Stimulated activated naive B cell treated with anti-CD40 and anti-IgM and Interleukin-4, amounts not matched to agents 10 μg/mL and 1 μg/mL and 100 μg/mL, for 72 hours (primary cell): Measurements from ENCODE around the gene EPHA5.

Experiments used
- ATAC-seq, 2 donors: fragments of 150-1000 bp; cut with Tn5 transposase; replicated peaks; 2 replicates each; pipeline ENCODE4 v1.10.0; 2021; ENCODE audit warnings: moderate library complexity in 1 of 2
- DNase-seq: peaks from one replicate; pipeline ENCODE4 v3.0.0; 2021
- H3K27ac Mint-ChIP-seq: one replicate; pipeline ENCODE4 v1.8.0; 2022; ENCODE audit warnings: mild to moderate bottlenecking, mixed read lengths
- H3K27me3 Mint-ChIP-seq, 2 donors: one replicate each; pipeline ENCODE4 v1.8.0; 2022; ENCODE audit warnings: mixed read lengths in 2 of 2
- H3K36me3 Mint-ChIP-seq, 2 donors: one replicate each; pipeline ENCODE4 v1.8.0; 2022; ENCODE audit warnings: mixed read lengths in 2 of 2, mild to moderate bottlenecking in 1 of 2
- H3K4me1 Mint-ChIP-seq, 2 donors: one replicate each; pipeline ENCODE4 v1.8.0; 2022; ENCODE audit warnings: mixed read lengths in 2 of 2, mild to moderate bottlenecking in 1 of 2
- H3K4me3 Mint-ChIP-seq, 2 donors: one replicate each; pipeline ENCODE4 v1.8.0; 2022; ENCODE audit warnings: mild to moderate bottlenecking in 2 of 2, mixed read lengths in 2 of 2, moderate library complexity in 1 of 2
- H3K9me3 Mint-ChIP-seq, 2 donors: one replicate each; pipeline ENCODE4 v1.8.0; 2022; ENCODE audit warnings: mixed read lengths in 2 of 2, mild to moderate bottlenecking in 1 of 2

EPHA5 gene

DNA sequence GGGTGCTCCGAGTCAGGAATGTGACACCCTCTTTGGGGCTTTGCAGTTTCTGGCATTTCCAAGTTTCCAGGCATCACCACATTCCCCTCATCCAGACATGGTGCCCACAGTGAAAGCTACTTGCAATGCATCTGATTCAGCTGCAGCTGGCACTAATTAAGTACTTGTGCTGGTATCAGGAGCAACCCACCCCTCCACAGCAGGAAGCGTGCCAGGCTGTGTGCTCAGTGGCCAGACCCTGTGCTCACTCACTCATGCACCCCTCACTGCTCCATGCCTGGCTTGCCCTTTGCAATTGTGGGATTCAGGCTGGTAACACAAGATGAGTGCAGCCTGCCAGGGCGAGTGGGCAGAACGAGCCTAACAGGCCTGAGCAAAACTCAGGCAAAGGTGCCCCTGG is 271.2 kb downstream of the EPHA5 start:
- ATAC-seq (no peak), DNase-seq (no peak)
- Mint-ChIP-seq H3K27me3 (no peaks in the 10 kb centered on the region), H3K4me1 (no peaks in the 10 kb centered on the region), H3K27ac (no peak overlapping the region), H3K36me3 (no peaks in the 10 kb centered on the region), H3K9me3 (peaks cover 5 to 6% of the 10 kb centered on the region in 2 donors), H3K4me3 (no peak overlapping the region)

DNA sequence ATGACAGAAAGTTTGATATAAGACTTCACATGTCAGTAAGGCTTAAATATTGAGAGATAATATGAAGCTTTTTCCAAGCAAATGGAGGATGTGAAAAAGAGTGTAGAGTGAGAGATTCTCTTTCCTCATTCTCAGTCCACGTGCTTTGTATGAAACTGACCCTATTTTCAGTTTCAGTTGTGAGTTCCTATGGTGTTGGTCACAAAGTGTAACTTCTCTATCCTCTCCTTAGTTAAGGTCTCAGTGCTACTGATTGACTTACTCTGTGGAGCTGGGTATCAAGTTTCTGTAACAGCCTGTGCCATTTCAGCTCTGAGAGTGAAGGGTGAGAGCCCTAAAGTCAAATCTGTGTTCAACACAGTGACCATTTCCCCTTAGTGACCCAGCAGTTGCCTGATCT is 277.2 kb downstream of the EPHA5 start:
- H3K4me1 Mint-ChIP-seq: no peaks in the 10 kb centered on the region
- H3K27ac Mint-ChIP-seq: no peak overlapping the region

DNA sequence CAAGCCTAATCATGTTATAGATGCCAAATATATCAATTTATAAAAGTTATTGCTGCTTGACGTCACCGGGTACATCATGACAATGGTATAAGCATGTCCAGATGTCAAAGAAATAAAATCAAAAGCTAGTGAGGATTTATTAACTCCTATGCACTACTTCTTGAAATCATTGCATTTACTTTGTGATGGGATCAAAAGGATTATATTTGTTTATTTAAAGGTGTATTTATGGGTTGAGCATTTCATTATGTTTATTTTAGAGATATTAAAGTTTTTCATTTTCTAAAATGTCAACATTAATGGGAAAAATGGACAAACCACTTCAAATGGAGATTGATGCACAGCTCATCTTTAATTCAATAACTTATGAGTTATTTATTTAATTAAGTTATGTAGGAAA is 277.8 kb downstream of the EPHA5 start:
- no peak overlapping the region for H3K27ac Mint-ChIP-seq
- DNase-seq (no peak), ATAC-seq (no peak)
- H3K4me1 Mint-ChIP-seq: no peaks in the 10 kb centered on the region
- no peaks in the 10 kb centered on the region for H3K27me3 Mint-ChIP-seq
- H3K4me3 Mint-ChIP-seq: no peak overlapping the region
- H3K36me3 Mint-ChIP-seq: no peaks in the 10 kb centered on the region
- peaks cover 5 to 7% of the 10 kb centered on the region in 2 donors for H3K9me3 Mint-ChIP-seq

More for the DNA sequence above, 277.2 kb downstream of the EPHA5 start:
- H3K36me3 Mint-ChIP-seq: no peaks in the 10 kb centered on the region
- DNase-seq: no peak
- no peaks in the 10 kb centered on the region for H3K27me3 Mint-ChIP-seq
- no peak for ATAC-seq
- peaks cover 6 to 9% of the 10 kb centered on the region in 2 donors for H3K9me3 Mint-ChIP-seq
- no peak overlapping the region for H3K4me3 Mint-ChIP-seq

DNA sequence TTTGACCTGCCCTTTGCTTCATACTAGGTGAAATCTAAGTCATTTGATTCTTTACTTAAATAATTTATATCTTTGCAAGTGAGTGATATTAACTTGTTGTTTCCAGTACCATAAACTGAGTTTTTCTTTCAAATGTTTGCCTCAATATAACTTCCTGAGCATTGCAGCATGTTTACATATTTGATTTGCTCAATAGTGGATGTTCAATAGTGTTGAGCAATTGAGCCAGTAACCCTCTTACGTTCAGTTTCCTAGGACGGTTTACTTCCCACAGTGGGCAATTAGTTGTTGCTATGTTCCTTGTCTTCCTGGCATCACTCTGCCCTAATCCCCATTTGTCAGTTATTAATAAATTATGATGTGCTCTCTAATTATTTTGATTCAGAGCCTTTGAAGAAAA is 278.5 kb downstream of the EPHA5 start:
- ATAC-seq (no peak), DNase-seq (no peak)
- Mint-ChIP-seq H3K4me1 (no peaks in the 10 kb centered on the region), H3K4me3 (no peak overlapping the region), H3K36me3 (no peaks in the 10 kb centered on the region), H3K9me3 (peaks cover 4 to 5% of the 10 kb centered on the region in 2 donors), H3K27me3 (no peaks in the 10 kb centered on the region), H3K27ac (no peak overlapping the region)

DNA sequence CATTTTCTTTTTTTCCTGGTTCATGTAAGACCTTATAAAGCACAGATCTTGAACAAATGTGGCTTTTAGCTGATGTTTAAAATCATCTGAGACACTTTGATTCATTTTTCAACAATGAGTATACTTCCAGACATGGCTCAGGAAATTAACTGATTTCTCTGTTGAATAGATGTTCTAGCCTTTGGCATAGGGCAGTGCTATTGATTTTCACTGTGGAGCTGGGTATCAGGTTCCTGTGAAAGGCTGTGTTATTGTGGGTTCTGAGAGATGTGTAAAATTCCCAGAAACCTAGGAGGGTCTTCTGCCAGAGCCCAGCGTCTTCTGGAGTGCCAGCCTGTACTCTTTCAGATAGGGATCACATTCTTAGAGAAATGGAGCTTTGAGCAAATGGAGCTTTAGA is 278.9 kb downstream of the EPHA5 start:
- H3K9me3 Mint-ChIP-seq: peaks cover 4 to 5% of the 10 kb centered on the region in 2 donors
- no peak overlapping the region for H3K4me3 Mint-ChIP-seq
- no peaks in the 10 kb centered on the region for H3K4me1 Mint-ChIP-seq
- DNase-seq (no peak), ATAC-seq (no peak)
- H3K27me3 Mint-ChIP-seq: no peaks in the 10 kb centered on the region
- no peaks in the 10 kb centered on the region for H3K36me3 Mint-ChIP-seq
- no peak overlapping the region for H3K27ac Mint-ChIP-seq

DNA sequence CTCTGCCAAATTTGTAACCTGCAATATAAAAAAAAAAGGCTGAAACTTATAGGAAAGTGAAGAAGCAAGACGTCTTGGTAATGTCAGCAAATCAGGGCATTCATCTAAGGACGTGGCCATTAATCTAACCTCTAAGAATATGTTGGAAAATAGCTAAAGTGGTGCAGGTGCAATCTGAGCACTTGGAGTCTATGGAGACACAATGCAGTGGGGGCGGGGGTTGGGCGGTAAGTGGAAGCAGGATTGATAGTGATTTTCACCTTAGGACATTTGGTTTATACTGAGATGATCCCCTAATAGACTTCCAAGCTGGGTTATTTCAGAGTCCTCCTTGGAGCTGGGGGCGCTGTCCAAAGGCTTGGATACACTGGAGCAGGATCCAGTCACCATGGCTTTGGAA is 283.4 kb downstream of the EPHA5 start:
- DNase-seq: no peak
- Mint-ChIP-seq H3K27me3 (no peaks in the 10 kb centered on the region), H3K4me3 (no peak overlapping the region), H3K4me1 (no peaks in the 10 kb centered on the region), H3K9me3 (peaks cover 0 to 2% of the 10 kb centered on the region in 2 donors), H3K36me3 (no peaks in the 10 kb centered on the region), H3K27ac (no peak overlapping the region)
- ATAC-seq: no peak

DNA sequence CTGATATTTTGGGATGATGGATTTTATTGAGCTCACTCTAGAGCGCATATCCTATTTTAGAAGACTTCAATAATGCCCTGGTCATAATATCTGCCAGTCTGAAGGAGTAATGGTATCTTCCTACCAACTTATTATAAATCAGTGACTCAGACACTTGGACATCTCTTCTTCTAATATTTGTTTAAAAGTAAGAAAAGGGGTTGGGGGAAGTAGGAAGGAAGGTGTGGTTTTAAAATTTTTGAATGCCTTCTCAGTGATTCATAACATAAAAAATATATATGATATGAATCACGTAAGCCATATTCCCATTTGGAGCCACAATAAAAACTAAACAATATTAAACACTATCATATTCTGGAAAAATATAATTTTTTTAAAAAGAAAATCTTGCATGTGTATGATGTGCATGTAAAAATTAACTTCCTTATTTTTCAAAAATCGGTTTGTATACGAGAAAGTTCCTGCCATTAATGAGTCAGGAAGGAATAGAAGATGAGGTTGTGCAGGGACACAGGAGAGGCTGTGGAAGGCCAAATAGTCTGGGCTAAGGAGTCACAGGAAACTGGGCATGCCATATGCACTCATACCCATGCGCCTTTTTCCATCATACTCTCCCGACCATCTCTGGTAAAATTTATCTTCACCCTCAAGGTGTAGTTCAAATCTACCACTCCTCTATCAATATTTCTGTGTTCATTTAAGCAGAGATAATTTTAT is 286.5 kb downstream of the EPHA5 start:
- H3K27ac Mint-ChIP-seq: no peak overlapping the region
- H3K9me3 Mint-ChIP-seq: peaks cover 0 to 2% of the 10 kb centered on the region in 2 donors
- H3K36me3 Mint-ChIP-seq: no peaks in the 10 kb centered on the region
- DNase-seq (no peak), ATAC-seq (no peak)
- H3K27me3 Mint-ChIP-seq: no peaks in the 10 kb centered on the region
- no peaks in the 10 kb centered on the region for H3K4me1 Mint-ChIP-seq
- H3K4me3 Mint-ChIP-seq: no peak overlapping the region

DNA sequence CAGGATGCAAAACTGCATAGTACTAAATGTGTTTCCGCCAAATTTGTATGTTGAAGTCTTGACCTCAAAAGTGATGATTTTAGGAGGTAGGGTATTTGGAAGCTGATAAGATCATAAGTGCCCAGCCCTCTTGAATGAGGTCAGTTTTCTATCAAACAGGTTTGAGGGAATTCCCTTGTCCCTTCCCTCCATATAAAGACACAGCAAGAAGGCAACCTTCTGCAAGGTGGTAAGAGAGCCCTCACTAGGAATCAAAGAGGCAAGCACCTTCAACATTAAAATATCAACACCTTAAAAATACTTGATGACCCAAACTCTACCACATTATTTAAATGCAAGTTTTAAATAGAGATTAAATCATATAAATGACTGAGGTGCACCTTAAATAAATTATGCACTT is 288.6 kb downstream of the EPHA5 start:
- Mint-ChIP-seq H3K36me3 (no peaks in the 10 kb centered on the region), H3K4me1 (no peaks in the 10 kb centered on the region), H3K9me3 (peaks cover 0 to 2% of the 10 kb centered on the region in 2 donors), H3K27me3 (no peaks in the 10 kb centered on the region), H3K4me3 (no peak overlapping the region), H3K27ac (no peak overlapping the region)
- no peak for ATAC-seq
- no peak for DNase-seq

DNA sequence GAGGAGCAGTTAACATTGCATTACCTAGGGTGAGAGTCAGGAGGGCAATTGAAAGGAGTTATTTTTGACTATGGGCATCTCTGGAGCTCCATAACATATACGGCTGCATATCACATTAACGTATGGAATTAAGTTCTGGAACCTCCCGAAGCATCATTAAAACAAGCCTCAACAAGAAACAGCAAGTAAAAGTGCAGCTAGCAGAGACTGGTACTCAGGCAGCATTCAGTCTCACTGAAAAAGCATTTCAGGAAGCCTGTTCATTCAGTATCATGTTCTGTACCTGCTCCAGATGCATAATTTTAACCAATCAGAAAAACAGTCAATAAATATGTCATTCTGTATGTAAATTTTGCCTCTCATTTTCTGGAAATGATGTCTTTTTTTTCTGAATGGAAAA is 299.6 kb downstream of the EPHA5 start:
- DNase-seq (no peak), ATAC-seq (no peak)
- Mint-ChIP-seq H3K4me1 (no peaks in the 10 kb centered on the region), H3K4me3 (no peak overlapping the region), H3K36me3 (no peaks in the 10 kb centered on the region), H3K27me3 (no peaks in the 10 kb centered on the region), H3K27ac (no peak overlapping the region), H3K9me3 (no peaks in the 10 kb centered on the region)

DNA sequence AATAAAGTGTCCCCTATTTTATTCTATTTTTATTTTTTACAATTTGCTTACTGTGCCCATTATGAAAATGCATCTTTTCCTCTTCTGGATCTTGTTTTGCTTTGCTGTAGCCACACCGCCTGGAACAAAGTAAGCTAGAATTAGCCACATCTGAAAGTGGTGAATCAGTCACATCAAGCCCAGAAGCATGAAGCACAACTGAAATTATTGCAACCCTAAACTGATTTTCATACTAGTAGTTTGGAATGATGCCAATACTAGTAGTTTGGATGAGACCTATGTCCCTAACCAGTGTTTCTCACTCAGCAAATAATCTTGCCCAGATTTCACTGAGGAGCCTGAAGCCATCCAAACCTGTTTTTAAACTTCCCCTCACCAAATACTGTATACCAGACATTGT is 303.0 kb downstream of the EPHA5 start:
- no peaks in the 10 kb centered on the region for H3K4me1 Mint-ChIP-seq
- no peaks in the 10 kb centered on the region for H3K9me3 Mint-ChIP-seq
- no peaks in the 10 kb centered on the region for H3K27me3 Mint-ChIP-seq
- no peak overlapping the region for H3K27ac Mint-ChIP-seq
- ATAC-seq (no peak), DNase-seq (no peak)
- no peaks in the 10 kb centered on the region for H3K36me3 Mint-ChIP-seq
- no peak overlapping the region for H3K4me3 Mint-ChIP-seq

DNA sequence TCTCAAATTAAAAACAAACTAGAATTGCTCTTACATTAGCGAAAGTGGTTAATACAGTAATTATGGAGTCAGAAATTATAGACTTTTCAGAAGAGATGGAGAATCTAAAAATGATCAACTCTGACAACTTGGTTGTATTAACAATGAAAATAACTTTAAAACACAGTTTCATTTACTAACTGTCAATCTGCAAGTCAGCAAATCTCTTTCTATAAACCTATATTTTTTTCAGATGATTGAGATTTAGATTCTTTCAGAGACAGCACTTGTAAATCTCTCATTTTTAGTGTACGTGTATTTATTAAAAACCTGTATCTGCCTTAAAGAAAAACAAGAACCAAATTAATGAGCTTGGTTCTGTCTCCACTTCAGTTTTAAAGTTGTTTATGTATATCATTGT is 311.4 kb downstream of the EPHA5 start:
- DNase-seq: no peak
- Mint-ChIP-seq H3K27me3 (no peaks in the 10 kb centered on the region), H3K4me3 (no peak overlapping the region), H3K4me1 (no peaks in the 10 kb centered on the region), H3K9me3 (no peaks in the 10 kb centered on the region), H3K36me3 (no peaks in the 10 kb centered on the region), H3K27ac (no peak overlapping the region)
- no peak for ATAC-seq

DNA sequence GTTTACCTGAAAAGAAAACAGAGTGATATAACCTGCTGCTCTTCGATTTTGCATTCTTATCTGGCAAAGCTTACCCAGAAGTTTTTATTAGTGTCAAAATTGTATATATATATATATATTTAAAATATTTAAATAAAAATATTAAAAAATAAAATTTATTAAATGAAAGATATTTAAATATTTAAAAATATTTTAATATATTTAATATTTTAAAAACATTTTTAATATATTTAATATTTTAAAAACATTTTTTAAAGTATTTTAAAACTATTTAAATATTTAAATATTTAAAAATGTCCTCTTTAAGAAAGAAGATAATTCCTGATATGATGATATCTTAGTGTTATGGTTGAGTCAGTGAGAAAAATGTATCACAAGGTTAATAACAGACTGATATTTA is 317.2 kb downstream of the EPHA5 start:
- Mint-ChIP-seq H3K4me1 (no peaks in the 10 kb centered on the region), H3K36me3 (no peaks in the 10 kb centered on the region), H3K27ac (no peak overlapping the region), H3K9me3 (no peaks in the 10 kb centered on the region), H3K4me3 (no peak overlapping the region), H3K27me3 (no peaks in the 10 kb centered on the region)
- DNase-seq (no peak), ATAC-seq (no peak)

DNA sequence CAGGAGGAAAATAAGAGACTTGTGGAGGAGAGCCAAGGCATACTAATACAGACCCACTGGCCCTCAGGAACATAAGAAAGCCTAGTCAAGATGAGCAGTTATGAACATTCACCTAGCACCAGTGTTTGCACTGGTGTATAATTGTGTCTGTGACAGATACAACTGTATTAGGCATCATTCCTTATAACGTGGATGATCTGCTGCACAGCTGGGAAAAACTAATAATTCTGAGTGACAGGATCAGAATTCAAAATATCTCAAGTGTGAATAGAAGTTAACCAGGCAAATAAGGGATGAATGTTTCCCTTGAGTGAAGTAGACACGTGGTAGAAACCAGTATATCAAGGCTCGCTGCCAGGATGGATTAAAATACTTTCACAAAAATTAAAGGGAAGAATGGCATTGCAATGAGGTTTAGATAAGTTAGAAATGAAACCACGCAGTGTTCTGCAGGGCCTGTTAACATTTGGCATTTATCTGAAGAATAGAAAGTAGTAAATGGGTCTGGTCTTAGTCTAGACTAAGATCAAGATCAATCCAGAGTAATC is 325.9 kb downstream of the EPHA5 start:
- Mint-ChIP-seq H3K9me3 (peaks cover 0 to 4% of the 10 kb centered on the region in 2 donors), H3K4me3 (no peak overlapping the region), H3K27ac (no peak overlapping the region), H3K36me3 (no peaks in the 10 kb centered on the region), H3K27me3 (no peaks in the 10 kb centered on the region), H3K4me1 (no peaks in the 10 kb centered on the region)
- DNase-seq (no peak), ATAC-seq (no peak)

DNA sequence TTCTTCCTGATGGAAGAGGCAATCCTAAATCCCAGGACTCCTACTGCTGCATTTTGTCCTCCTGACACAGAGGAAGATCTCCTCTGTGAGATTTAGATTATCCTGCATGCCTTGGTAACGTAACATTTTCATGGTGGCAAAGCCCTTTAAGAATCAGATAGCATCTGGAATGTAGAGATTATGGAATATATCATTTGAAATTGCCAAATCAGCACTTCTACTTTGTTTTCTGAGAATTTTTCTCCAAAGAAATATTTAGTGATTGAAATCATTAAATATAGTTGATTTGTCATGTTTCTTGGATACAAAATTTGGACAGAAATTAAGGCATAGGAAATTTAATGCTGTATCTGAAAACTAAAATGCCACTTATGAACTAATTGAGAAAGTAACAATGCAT is 326.9 kb downstream of the EPHA5 start:
- Mint-ChIP-seq H3K4me3 (no peak overlapping the region), H3K9me3 (peaks cover 0 to 4% of the 10 kb centered on the region in 2 donors), H3K36me3 (no peaks in the 10 kb centered on the region), H3K27ac (no peak overlapping the region), H3K4me1 (no peaks in the 10 kb centered on the region), H3K27me3 (no peaks in the 10 kb centered on the region)
- ATAC-seq: no peak
- DNase-seq: no peak

DNA sequence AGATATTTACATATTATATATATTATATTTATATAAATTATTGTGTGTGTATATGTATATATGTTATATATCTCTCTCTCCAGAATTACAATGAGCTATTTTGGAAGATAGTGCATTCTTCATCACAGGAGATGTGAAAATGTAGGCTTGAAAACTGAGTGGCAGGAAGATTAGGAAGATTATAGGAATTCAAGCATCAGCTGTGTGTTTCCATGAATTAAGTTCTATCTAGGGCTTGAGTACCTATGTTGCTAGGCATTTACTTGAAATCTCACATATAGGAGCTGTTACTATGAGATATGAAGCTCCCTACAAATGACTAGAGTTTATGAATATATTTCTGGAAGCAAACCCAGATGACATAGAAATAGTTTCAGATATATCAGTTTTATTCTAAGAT is 328.7 kb downstream of the EPHA5 start:
- no peaks in the 10 kb centered on the region for H3K27me3 Mint-ChIP-seq
- DNase-seq (no peak), ATAC-seq (no peak)
- no peak overlapping the region for H3K27ac Mint-ChIP-seq
- H3K4me1 Mint-ChIP-seq: no peaks in the 10 kb centered on the region
- no peaks in the 10 kb centered on the region for H3K36me3 Mint-ChIP-seq
- H3K9me3 Mint-ChIP-seq: peaks cover 0 to 4% of the 10 kb centered on the region in 2 donors
- H3K4me3 Mint-ChIP-seq: no peak overlapping the region
